Measurements from ENCODE around the gene LAX1.
"Not testable (repeated sequence)": the region's sequence is repeated elsewhere in the genome, so short reads cannot be mapped to it uniquely, and the experiment has no call there.

Gene LAX1

DNA sequence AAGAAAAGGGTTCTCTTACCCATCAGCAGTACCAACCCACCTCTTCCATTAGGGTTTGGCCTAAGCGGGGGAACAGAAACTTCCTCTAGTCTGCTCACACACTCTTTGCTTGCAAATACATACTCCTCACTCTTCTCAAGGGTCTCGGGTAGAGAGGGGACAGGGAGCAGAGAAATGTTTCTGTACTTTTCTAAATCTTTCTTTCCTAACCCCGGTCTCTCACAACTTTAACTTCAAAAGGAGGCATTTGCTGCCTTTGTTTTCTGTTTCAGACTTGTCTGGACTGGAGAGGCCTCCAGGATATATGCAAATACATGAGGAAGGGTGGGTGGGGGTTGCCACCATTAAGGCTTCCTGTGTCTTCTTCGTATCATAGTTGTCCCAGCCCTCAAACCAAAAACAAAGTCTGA is 10.5 kb upstream of the LAX1 start:
- no peak overlapping the region for H3K27ac ChIP-seq (ENCODE audit: insufficient read depth in 1 of 2, low read depth in 1 of 2, low read length in 2 of 2, poor library complexity in 1 of 2, severe bottlenecking in 2 of 2)
- no peaks in the 10 kb centered on the region for H3K36me3 ChIP-seq (ENCODE audit: control insufficient read depth in 4 of 4, insufficient read depth in 4 of 4, low read length in 3 of 4)
- POLR2A ChIA-PET, result no interaction called here
- WGBS (ENCODE audit: insufficient coverage), result 100% methylated on average over 1 of the region's 4 CpGs
- no peak for DNase-seq
- H3K4me3 ChIP-seq (ENCODE audit: control insufficient read depth in 1 of 7, extremely low read depth in 1 of 7, insufficient read depth in 4 of 7, low read depth in 2 of 7, low read length in 6 of 7), result no peak overlapping the region
- CTCF ChIA-PET, result no interaction called here
- no peaks in the 10 kb centered on the region for H3K9me3 ChIP-seq (ENCODE audit: control extremely low read depth in 1 of 5, control insufficient read depth in 4 of 5, insufficient read depth in 2 of 5, low read depth in 1 of 5, low read length in 4 of 5)
- H3K27me3 ChIP-seq (replicated peaks in 2 of 5; ENCODE audit: control insufficient read depth in 4 of 5, insufficient read depth in 5 of 5, low read length in 4 of 5), result no peaks in the 10 kb centered on the region
- H3K4me1 ChIP-seq (ENCODE audit: control extremely low read depth in 1 of 4, control insufficient read depth in 4 of 4, insufficient read depth in 4 of 4, low read length in 3 of 4), result no peaks in the 10 kb centered on the region

DNA sequence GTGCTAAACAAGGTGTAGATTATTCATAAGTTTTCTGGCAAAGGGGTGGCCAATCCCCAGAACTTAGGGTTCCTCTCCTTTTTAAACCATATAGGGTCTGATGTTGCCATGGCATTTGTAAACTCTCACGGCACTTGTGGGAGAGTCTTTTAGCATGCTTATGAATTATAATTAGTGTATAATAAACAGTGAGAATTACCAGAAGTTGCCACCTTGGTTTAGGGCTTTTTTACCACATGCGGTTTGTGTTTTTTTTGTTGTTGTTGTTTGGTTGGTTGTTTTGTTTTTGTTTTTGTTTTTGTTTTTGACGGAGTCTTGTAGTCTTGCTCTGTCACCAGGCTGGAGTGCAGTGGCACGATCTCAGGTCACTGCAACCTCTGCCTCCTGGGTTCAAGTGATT is 8.9 kb upstream of the LAX1 start:
- 90% methylated on average over 2 of the region's 4 CpGs for WGBS (ENCODE audit: insufficient coverage)
- Histone ChIP-seq H3K4me3 (ENCODE audit: control insufficient read depth in 1 of 7, extremely low read depth in 1 of 7, insufficient read depth in 4 of 7, low read depth in 2 of 7, low read length in 6 of 7) (no peak overlapping the region), H3K4me1 (ENCODE audit: control extremely low read depth in 1 of 4, control insufficient read depth in 4 of 4, insufficient read depth in 4 of 4, low read length in 3 of 4) (no peaks in the 10 kb centered on the region), H3K27ac (ENCODE audit: insufficient read depth in 1 of 2, low read depth in 1 of 2, low read length in 2 of 2, poor library complexity in 1 of 2, severe bottlenecking in 2 of 2) (no peak overlapping the region), H3K36me3 (ENCODE audit: control insufficient read depth in 4 of 4, insufficient read depth in 4 of 4, low read length in 3 of 4) (no peaks in the 10 kb centered on the region), H3K27me3 (replicated peaks in 2 of 5; ENCODE audit: control insufficient read depth in 4 of 5, insufficient read depth in 5 of 5, low read length in 4 of 5) (no peaks in the 10 kb centered on the region), H3K9me3 (ENCODE audit: control extremely low read depth in 1 of 5, control insufficient read depth in 4 of 5, insufficient read depth in 2 of 5, low read depth in 1 of 5, low read length in 4 of 5) (no peaks in the 10 kb centered on the region)
- no peak for DNase-seq
- ChIA-PET CTCF (interaction anchor here (0.7 kb wide), 1 partner anchor 936 kb away, joined by 3 read pairs; no protein-coding TSS in a partner anchor), POLR2A (no interaction called here)

DNA sequence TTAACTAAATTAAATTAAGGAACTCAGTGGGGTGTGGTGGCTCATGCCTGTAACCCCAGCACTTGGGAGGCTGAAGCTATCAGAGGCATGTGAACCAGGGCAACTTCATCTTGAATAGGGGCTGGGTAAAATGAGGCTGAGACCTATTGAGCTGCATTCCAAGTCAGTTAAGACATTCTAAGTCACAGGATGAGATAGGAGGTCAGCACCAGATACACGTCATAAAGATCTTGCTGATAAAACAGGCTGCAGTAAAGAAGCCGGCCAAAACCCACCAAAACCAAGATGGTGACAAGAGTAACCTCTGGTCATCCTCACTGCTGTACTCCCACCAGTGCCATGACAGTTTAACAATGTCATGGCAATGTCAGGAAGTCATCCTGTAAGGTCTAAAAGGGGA is 6.2 kb upstream of the LAX1 start:
- DNase-seq; H3K27ac ChIP-seq (ENCODE audit: insufficient read depth in 1 of 2, low read depth in 1 of 2, low read length in 2 of 2, poor library complexity in 1 of 2, severe bottlenecking in 2 of 2); H3K9me3 ChIP-seq (ENCODE audit: control extremely low read depth in 1 of 5, control insufficient read depth in 4 of 5, insufficient read depth in 2 of 5, low read depth in 1 of 5, low read length in 4 of 5); CTCF ChIA-PET; H3K27me3 ChIP-seq (replicated peaks in 2 of 5; ENCODE audit: control insufficient read depth in 4 of 5, insufficient read depth in 5 of 5, low read length in 4 of 5); H3K4me1 ChIP-seq (ENCODE audit: control extremely low read depth in 1 of 4, control insufficient read depth in 4 of 4, insufficient read depth in 4 of 4, low read length in 3 of 4); H3K4me3 ChIP-seq (ENCODE audit: control insufficient read depth in 1 of 7, extremely low read depth in 1 of 7, insufficient read depth in 4 of 7, low read depth in 2 of 7, low read length in 6 of 7); H3K36me3 ChIP-seq (ENCODE audit: control insufficient read depth in 4 of 4, insufficient read depth in 4 of 4, low read length in 3 of 4): not testable (repeated sequence)
- POLR2A ChIA-PET, result interaction anchor here (0.6 kb wide), 1 partner anchor 26 kb away, joined by 7 read pairs; no protein-coding TSS in a partner anchor
- 100% methylated on average over 1 of the region's 2 CpGs for WGBS (ENCODE audit: insufficient coverage)

DNA sequence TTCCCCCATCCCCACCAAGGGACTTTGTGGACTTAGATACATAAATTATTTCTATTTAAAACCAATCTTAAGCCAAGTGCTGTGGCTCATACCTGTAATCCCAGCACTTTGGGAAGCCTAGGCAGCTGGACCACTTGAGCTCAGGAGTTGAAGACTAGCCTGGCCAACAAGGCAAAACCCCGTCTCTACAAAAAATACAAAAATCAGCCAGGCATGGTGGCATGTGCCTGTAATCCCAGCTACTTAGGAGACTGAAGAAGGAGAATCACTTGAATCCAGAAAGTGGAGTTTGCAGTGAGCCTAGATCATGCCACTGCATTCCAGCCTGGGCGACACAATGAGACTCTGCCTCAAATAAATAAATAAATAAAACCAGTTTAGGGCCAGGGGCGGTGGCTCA is 4.5 kb upstream of the LAX1 start:
- 100% methylated on average over 1 of the region's 3 CpGs for WGBS (ENCODE audit: insufficient coverage)
- DNase-seq, result no peak
- ChIA-PET POLR2A (no interaction called here), CTCF (no interaction called here)
- H3K27me3 ChIP-seq (replicated peaks in 2 of 5; ENCODE audit: control insufficient read depth in 4 of 5, insufficient read depth in 5 of 5, low read length in 4 of 5), result no peaks in the 10 kb centered on the region
- H3K36me3 ChIP-seq (ENCODE audit: control insufficient read depth in 4 of 4, insufficient read depth in 4 of 4, low read length in 3 of 4), result no peaks in the 10 kb centered on the region
- H3K4me3 ChIP-seq (ENCODE audit: control insufficient read depth in 1 of 7, extremely low read depth in 1 of 7, insufficient read depth in 4 of 7, low read depth in 2 of 7, low read length in 6 of 7), result no peak overlapping the region
- no peak overlapping the region for H3K27ac ChIP-seq (ENCODE audit: insufficient read depth in 1 of 2, low read depth in 1 of 2, low read length in 2 of 2, poor library complexity in 1 of 2, severe bottlenecking in 2 of 2)
- no peaks in the 10 kb centered on the region for H3K9me3 ChIP-seq (ENCODE audit: control extremely low read depth in 1 of 5, control insufficient read depth in 4 of 5, insufficient read depth in 2 of 5, low read depth in 1 of 5, low read length in 4 of 5)
- H3K4me1 ChIP-seq (ENCODE audit: control extremely low read depth in 1 of 4, control insufficient read depth in 4 of 4, insufficient read depth in 4 of 4, low read length in 3 of 4), result peaks cover 2 to 22% (median 5%) of the 10 kb centered on the region in 4 experiments

DNA sequence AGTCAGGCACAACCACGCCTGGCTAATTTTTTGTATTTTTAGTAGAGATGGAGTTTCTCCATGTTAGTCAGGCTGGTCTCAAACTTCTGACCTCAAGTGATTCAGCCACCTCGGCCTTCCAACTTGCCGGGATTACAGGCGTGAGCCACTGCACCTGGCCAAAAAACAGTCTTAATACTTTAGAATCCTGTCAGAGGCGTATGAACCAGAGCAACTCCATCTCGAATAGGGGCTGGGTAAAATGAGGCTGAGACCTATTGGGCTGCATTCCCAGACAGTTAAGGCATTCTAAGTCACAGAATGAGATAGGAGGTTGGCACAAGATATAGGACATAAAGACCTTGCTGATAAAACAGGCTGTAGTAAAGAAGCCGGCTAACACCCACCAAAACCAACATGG is 3.0 kb upstream of the LAX1 start:
- H3K4me1 ChIP-seq (ENCODE audit: control extremely low read depth in 1 of 4, control insufficient read depth in 4 of 4, insufficient read depth in 4 of 4, low read length in 3 of 4), result peaks cover 2 to 22% (median 7%) of the 10 kb centered on the region in 4 experiments
- WGBS (ENCODE audit: insufficient coverage), result 100% methylated on average over 4 of the region's 7 CpGs
- DNase-seq; H3K9me3 ChIP-seq (ENCODE audit: control extremely low read depth in 1 of 5, control insufficient read depth in 4 of 5, insufficient read depth in 2 of 5, low read depth in 1 of 5, low read length in 4 of 5); POLR2A ChIA-PET; H3K27me3 ChIP-seq (replicated peaks in 2 of 5; ENCODE audit: control insufficient read depth in 4 of 5, insufficient read depth in 5 of 5, low read length in 4 of 5); H3K36me3 ChIP-seq (ENCODE audit: control insufficient read depth in 4 of 4, insufficient read depth in 4 of 4, low read length in 3 of 4); H3K4me3 ChIP-seq (ENCODE audit: control insufficient read depth in 1 of 7, extremely low read depth in 1 of 7, insufficient read depth in 4 of 7, low read depth in 2 of 7, low read length in 6 of 7); H3K27ac ChIP-seq (ENCODE audit: insufficient read depth in 1 of 2, low read depth in 1 of 2, low read length in 2 of 2, poor library complexity in 1 of 2, severe bottlenecking in 2 of 2); CTCF ChIA-PET: not testable (repeated sequence)

DNA sequence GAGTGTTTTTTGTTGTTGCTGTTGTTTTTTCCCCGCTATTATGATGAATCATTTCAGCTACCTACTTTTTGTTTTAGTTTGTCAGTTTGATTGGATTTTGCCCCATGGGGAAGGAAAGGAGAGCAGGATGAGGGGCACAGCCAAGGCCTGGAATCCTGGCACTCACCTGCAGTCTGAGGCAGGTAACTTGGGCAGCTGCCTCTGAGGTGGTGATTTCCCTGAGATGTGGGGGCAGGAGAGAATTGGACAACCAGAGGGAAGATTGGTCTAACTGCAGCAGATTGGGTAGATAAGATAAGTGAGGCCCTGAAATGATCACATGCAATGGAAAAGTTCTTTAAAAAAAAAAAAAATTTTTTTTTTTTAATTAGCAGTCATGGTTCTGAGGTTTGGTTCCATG is 1.5 kb upstream of the LAX1 start:
- POLR2A ChIA-PET, result no interaction called here
- no peaks in the 10 kb centered on the region for H3K36me3 ChIP-seq (ENCODE audit: control insufficient read depth in 4 of 4, insufficient read depth in 4 of 4, low read length in 3 of 4)
- H3K9me3 ChIP-seq (ENCODE audit: control extremely low read depth in 1 of 5, control insufficient read depth in 4 of 5, insufficient read depth in 2 of 5, low read depth in 1 of 5, low read length in 4 of 5), result no peaks in the 10 kb centered on the region
- no peak overlapping the region for H3K27ac ChIP-seq (ENCODE audit: insufficient read depth in 1 of 2, low read depth in 1 of 2, low read length in 2 of 2, poor library complexity in 1 of 2, severe bottlenecking in 2 of 2)
- DNase-seq, result no peak
- peaks cover 2 to 24% (median 9%) of the 10 kb centered on the region in 4 experiments for H3K4me1 ChIP-seq (ENCODE audit: control extremely low read depth in 1 of 4, control insufficient read depth in 4 of 4, insufficient read depth in 4 of 4, low read length in 3 of 4)
- no peak overlapping the region for H3K4me3 ChIP-seq (ENCODE audit: control insufficient read depth in 1 of 7, extremely low read depth in 1 of 7, insufficient read depth in 4 of 7, low read depth in 2 of 7, low read length in 6 of 7)
- CTCF ChIA-PET, result interaction anchor here (1.3 kb wide), 1 partner anchor 23 kb away, joined by 3 read pairs; no protein-coding TSS in a partner anchor
- 100% methylated on average over 1 of the region's 1 CpG for WGBS (ENCODE audit: insufficient coverage)
- H3K27me3 ChIP-seq (replicated peaks in 2 of 5; ENCODE audit: control insufficient read depth in 4 of 5, insufficient read depth in 5 of 5, low read length in 4 of 5), result no peaks in the 10 kb centered on the region

DNA sequence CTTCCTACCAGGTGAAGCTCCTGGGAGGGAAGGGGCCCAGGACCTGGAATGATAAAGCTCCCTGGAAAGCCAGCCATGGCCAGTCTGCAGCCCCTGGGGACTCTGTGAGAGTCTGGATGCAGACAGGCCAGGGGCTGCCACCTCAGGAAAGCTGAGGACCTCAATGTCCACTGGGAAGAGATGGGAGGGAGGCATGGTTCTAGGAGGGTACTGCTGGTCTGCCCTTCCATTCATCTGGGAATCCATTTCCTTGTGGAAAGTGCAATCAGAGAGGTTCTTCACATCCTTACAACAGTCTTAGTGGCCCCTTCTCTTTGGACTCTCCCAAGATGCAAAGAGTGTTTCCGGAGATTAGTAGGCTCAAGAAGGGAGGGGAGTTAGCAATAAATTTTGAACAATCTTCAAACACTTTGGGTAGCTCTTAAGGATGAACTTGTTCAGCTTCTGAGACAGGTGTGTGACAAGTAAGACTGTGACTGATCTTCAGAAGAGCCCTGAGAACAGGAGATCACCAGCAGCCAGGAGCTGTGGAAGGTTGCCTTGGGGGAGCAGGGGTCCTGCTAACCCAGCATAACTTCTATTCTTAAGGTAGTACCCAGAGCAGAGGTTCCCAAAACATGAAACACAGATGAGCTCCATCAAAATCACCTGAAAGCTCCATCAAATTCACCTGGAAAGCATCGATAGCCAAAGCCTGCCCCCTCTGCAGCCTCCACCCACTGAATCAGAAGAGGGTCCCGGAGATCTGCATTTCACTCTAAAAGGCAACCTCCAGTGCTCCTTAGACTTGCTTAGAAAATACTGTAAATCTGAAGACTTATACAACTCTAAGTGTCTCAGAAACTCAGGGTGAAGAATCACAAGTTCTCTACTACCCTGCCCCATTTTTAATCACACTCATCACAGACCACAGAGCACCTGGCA is 616 bp upstream of the LAX1 start:
- H3K4me3 ChIP-seq (ENCODE audit: control insufficient read depth in 1 of 7, extremely low read depth in 1 of 7, insufficient read depth in 4 of 7, low read depth in 2 of 7, low read length in 6 of 7), result no peak overlapping the region
- no peaks in the 10 kb centered on the region for H3K9me3 ChIP-seq (ENCODE audit: control extremely low read depth in 1 of 5, control insufficient read depth in 4 of 5, insufficient read depth in 2 of 5, low read depth in 1 of 5, low read length in 4 of 5)
- H3K27me3 ChIP-seq (replicated peaks in 2 of 5; ENCODE audit: control insufficient read depth in 4 of 5, insufficient read depth in 5 of 5, low read length in 4 of 5), result no peaks in the 10 kb centered on the region
- H3K36me3 ChIP-seq (ENCODE audit: control insufficient read depth in 4 of 4, insufficient read depth in 4 of 4, low read length in 3 of 4), result no peaks in the 10 kb centered on the region
- CTCF ChIA-PET, result interaction anchor here (1.7 to 2.3 kb wide), 2 partner anchors 11 to 15 kb away, joined by 5 to 7 read pairs; no protein-coding TSS in a partner anchor
- DNase-seq, result no peak
- no peak overlapping the region for H3K27ac ChIP-seq (ENCODE audit: insufficient read depth in 1 of 2, low read depth in 1 of 2, low read length in 2 of 2, poor library complexity in 1 of 2, severe bottlenecking in 2 of 2)
- 90% methylated on average over 2 of the region's 3 CpGs for WGBS (ENCODE audit: insufficient coverage)
- POLR2A ChIA-PET, result no interaction called here
- H3K4me1 ChIP-seq (ENCODE audit: control extremely low read depth in 1 of 4, control insufficient read depth in 4 of 4, insufficient read depth in 4 of 4, low read length in 3 of 4), result peaks cover 2 to 30% (median 16%) of the 10 kb centered on the region in 4 experiments
